CD14-positive monocyte (primary cell): ENCODE data around the gene POLR2H. TPM values are rescaled to one million over a fixed set of nuclear protein-coding genes. Genes with fewer than 3 reads are reported as not detected.

ENCODE experiments used
- DNase-seq, 3 donors: peaks; one replicate each; pipeline ENCODE4 v3.0.0-alpha.2; 2011 to 2022
- H2AFZ ChIP-seq: 2 replicates; pipeline ENCODE4 v1.6.0; 2012; ENCODE audit warnings: mild to moderate bottlenecking, low read depth, low read length, inconsistent platforms; ENCODE audit not compliant: insufficient read depth, poor library complexity, severe bottlenecking
- H3K27ac ChIP-seq, 2 donors: 1 replicate in 1 of 2; 2 replicates in 1 of 2; pipeline ENCODE4 v1.5.1; 2012 to 2013; ENCODE audit warnings: low read length in 2 of 2, control low read depth in 1 of 2, inconsistent platforms in 1 of 2, low read depth in 1 of 2, mild to moderate bottlenecking in 1 of 2
- H3K27me3 ChIP-seq, 2 donors: one replicate each; pipeline versions ENCODE4 v1.6.0 to v1.6.1; 2011 to 2013; ENCODE audit warnings: low read length in 2 of 2; ENCODE audit not compliant: control insufficient read depth in 2 of 2, insufficient read depth in 2 of 2
- H3K36me3 ChIP-seq, 2 donors: replicated peaks in 1 of 2; 1 replicate in 1 of 2; 2 replicates in 1 of 2; pipeline versions ENCODE4 v1.5.1 to v1.6.1; 2012 to 2013; ENCODE audit warnings: low read length in 2 of 2, control low read depth in 1 of 2, inconsistent platforms in 1 of 2, mild to moderate bottlenecking in 1 of 2; ENCODE audit not compliant: insufficient read depth in 2 of 2, control insufficient read depth in 1 of 2
- H3K4me1 ChIP-seq, 2 donors: 1 replicate in 1 of 2; 2 replicates in 1 of 2; pipeline versions ENCODE4 v1.5.1 to v1.6.1; 2012 to 2013; ENCODE audit warnings: low read length in 2 of 2, control low read depth in 1 of 2, inconsistent platforms in 1 of 2, mild to moderate bottlenecking in 1 of 2, moderate library complexity in 1 of 2; ENCODE audit not compliant: insufficient read depth in 2 of 2, control insufficient read depth in 1 of 2
- H3K4me2 ChIP-seq: replicated peaks from 2 replicates; pipeline ENCODE3; 2012; ENCODE audit warnings: low read length, moderate library complexity, mild to moderate bottlenecking; ENCODE audit not compliant: poor library complexity, severe bottlenecking; ENCODE audit errors: extremely low read depth
- H3K4me3 ChIP-seq, 3 experiments: fragments of 200-600 bp in 1 of 3; sonication (generic) in 1 of 3; replicated peaks in 1 of 3; 1 replicate in 2 of 3; 2 replicates in 1 of 3; pipeline ENCODE4 v1.5.1; 2011 to 2013; ENCODE audit warnings: low read length in 3 of 3, mild to moderate bottlenecking in 3 of 3, control low read depth in 2 of 3, low read depth in 2 of 3, inconsistent platforms in 1 of 3, moderate library complexity in 1 of 3
- H3K79me2 ChIP-seq: 2 replicates; pipeline ENCODE4 v1.6.0; 2012; ENCODE audit warnings: mild to moderate bottlenecking, control low read depth, inconsistent platforms, low read length, moderate library complexity; ENCODE audit not compliant: insufficient read depth
- H3K9ac ChIP-seq: 2 replicates; pipeline ENCODE4 v1.6.0; 2017; ENCODE audit warnings: low read length, mild to moderate bottlenecking; ENCODE audit not compliant: insufficient read depth, poor library complexity, severe bottlenecking
- H3K9me3 ChIP-seq, 2 donors: replicated peaks in 1 of 2; 1 replicate in 1 of 2; 2 replicates in 1 of 2; pipeline versions ENCODE4 v1.5.1 to v1.6.1; 2012 to 2013; ENCODE audit warnings: low read length in 2 of 2, control low read depth in 1 of 2; ENCODE audit not compliant: control insufficient read depth in 1 of 2, insufficient read depth in 1 of 2
- H4K20me1 ChIP-seq: 2 replicates; pipeline ENCODE4 v1.6.0; 2012; ENCODE audit warnings: mild to moderate bottlenecking, low read length, control low read depth, moderate library complexity; ENCODE audit not compliant: insufficient read depth
- H3K27ac Mint-ChIP-seq, 7 donors: one replicate each; pipeline ENCODE4 v1.8.0; 2020; ENCODE audit warnings: mild to moderate bottlenecking in 7 of 7, mixed read lengths in 7 of 7, moderate library complexity in 6 of 7, inconsistent platforms in 2 of 7
- H3K27me3 Mint-ChIP-seq, 3 donors: one replicate each; pipeline ENCODE4 v1.8.0; 2021 to 2022; ENCODE audit warnings: low read depth in 3 of 3, mild to moderate bottlenecking in 3 of 3, mixed read lengths in 3 of 3, moderate library complexity in 3 of 3, inconsistent platforms in 1 of 3
- H3K36me3 Mint-ChIP-seq, 2 donors: one replicate each; pipeline ENCODE4 v1.8.0; 2020; ENCODE audit warnings: mixed read lengths in 2 of 2, inconsistent platforms in 1 of 2, mild to moderate bottlenecking in 1 of 2
- H3K4me1 Mint-ChIP-seq: one replicate; pipeline ENCODE4 v1.8.0; 2020; ENCODE audit warnings: mild to moderate bottlenecking, mixed read lengths
- H3K4me3 Mint-ChIP-seq, 2 donors: one replicate each; pipeline ENCODE4 v1.8.0; 2020; ENCODE audit warnings: mild to moderate bottlenecking in 2 of 2, mixed read lengths in 2 of 2, moderate library complexity in 1 of 2
- H3K9me3 Mint-ChIP-seq, 7 donors: one replicate each; pipeline ENCODE4 v1.8.0; 2020 to 2022; ENCODE audit warnings: mixed read lengths in 7 of 7, mild to moderate bottlenecking in 6 of 7, moderate library complexity in 6 of 7, inconsistent platforms in 2 of 7
- WGBS: methylation state at CpG from one replicate; pipeline ENCODE4 v1.1.5; 2013; ENCODE audit warnings: missing lambda C conversion rate; ENCODE audit not compliant: insufficient coverage; 5-methylcytosine and 5-hydroxymethylcytosine counted together
- intact Hi-C, 2 donors: fragments of 100-400 bp; cut with micrococcal nuclease; formaldehyde crosslinking; loops; one replicate each; pipeline versions ENCODE4 v1.15.0 to v1.15.1; 2023
- polyA minus RNA-seq: library from RNA; depleted of rRNA, polyadenylated mRNA; stranded (reverse); fragments of >200 nt; gene quantifications from 2 replicates; pipeline ENCODE4 v1.2.3, GENCODE V29; 2012
- polyA plus RNA-seq, 3 donors: library from polyadenylated mRNA; depleted of rRNA in 1 of 3; unstranded in 2 of 3; stranded (reverse) in 1 of 3; fragments of 300-500 nt in 2 of 3; fragments of >200 nt in 1 of 3; fragmentation: Illumina TruSeq in 2 of 3; gene quantifications; 1 replicate in 2 of 3; 2 replicates in 1 of 3; pipeline ENCODE4 v1.2.3, GENCODE V29; 2012 to 2021
- total RNA-seq, 12 experiments: library from RNA in 1 of 12; stranded (reverse) in 1 of 12; fragments of 120-200 nt in 1 of 12; gene quantifications; one replicate each; pipeline ENCODE4 v1.2.4 and lab custom pipeline; 2013 to 2026; ENCODE audit warnings: mixed read lengths in 6 of 12, inconsistent platforms in 1 of 12
- TF ChIP-seq, protein P1 (sequence below): fragments of 200-600 bp; IDR thresholded peaks from one replicate; pipeline ENCODE4 v1.8.0; 2022; ENCODE audit warnings: antibody characterized with exemption, mild to moderate bottlenecking

POLR2H gene
- 32.7 TPM for total RNA-seq (2013)
- 10 to 100 TPM; 21.7 to 67.3 (median 24.6) TPM for polyA plus RNA-seq
- polyA minus RNA-seq: 10.0 and 14.3 TPM in 2 replicates
- 1.7 to 14.3 (median 7.1) reads per million in 11 experiments for total RNA-seq (lab: John Stamatoyannopoulos, UW)

DNA sequence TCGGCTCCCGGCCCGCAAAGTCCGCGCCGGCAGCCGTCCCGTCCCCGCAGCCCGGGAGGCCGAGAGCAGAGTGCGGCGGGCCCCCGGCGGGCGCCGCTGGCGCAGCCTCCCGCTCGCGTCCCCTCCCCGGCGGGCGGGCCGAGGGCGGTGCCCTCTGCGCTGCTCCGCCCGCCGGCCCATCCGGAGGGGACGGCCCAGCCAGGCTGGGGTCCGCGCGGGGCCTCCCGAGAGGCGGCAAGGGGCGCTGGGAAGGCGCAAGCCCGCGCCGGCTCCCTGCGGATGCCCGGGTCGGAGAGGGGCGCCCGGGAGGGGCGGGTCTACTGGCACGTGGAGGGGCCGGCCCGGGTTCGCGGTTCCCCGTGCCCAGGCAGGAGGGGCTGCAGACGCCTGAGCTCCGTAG, at the start of gene POLR2H, which contains the start of gene CLCN2:
Gene POLR2H (plus strand): TSS at position 179 of the 400 bp plus-strand sequence. CDS start 1,783 bp downstream, outside the sequence.
Gene CLCN2 (minus strand): TSS at position 74 of the 400 bp plus-strand sequence. CDS start 126 bp downstream, outside the sequence.
- H3K27me3 ChIP-seq: peaks cover 0 to 12% of the 10 kb centered on the region in 2 donors
- under 1% methylated on average over 56 of the region's 56 CpGs for WGBS
- H3K4me2 ChIP-seq: peak within 1 kb of the TSS; percentile 96
- peaks cover 3 to 16% of the 10 kb centered on the region in 2 donors for H3K36me3 ChIP-seq
- peaks cover 12 to 15% (median 14%) of the 10 kb centered on the region in 3 donors for H3K27me3 Mint-ChIP-seq
- peak within 1 kb of the TSS; percentile 93 for H2AFZ ChIP-seq
- peaks cover 18% of the 10 kb centered on the region for H3K79me2 ChIP-seq
- TF ChIP-seq, protein P1, sequence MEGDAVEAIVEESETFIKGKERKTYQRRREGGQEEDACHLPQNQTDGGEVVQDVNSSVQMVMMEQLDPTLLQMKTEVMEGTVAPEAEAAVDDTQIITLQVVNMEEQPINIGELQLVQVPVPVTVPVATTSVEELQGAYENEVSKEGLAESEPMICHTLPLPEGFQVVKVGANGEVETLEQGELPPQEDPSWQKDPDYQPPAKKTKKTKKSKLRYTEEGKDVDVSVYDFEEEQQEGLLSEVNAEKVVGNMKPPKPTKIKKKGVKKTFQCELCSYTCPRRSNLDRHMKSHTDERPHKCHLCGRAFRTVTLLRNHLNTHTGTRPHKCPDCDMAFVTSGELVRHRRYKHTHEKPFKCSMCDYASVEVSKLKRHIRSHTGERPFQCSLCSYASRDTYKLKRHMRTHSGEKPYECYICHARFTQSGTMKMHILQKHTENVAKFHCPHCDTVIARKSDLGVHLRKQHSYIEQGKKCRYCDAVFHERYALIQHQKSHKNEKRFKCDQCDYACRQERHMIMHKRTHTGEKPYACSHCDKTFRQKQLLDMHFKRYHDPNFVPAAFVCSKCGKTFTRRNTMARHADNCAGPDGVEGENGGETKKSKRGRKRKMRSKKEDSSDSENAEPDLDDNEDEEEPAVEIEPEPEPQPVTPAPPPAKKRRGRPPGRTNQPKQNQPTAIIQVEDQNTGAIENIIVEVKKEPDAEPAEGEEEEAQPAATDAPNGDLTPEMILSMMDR: no peak
- intact Hi-C loops: no loop called here
- DNase-seq: no peak
- peak within 1 kb of the TSS; percentile 59 to 91 (median 85) for H3K27ac Mint-ChIP-seq
- H3K4me1 Mint-ChIP-seq: peaks cover 25% of the 10 kb centered on the region
- H3K9me3 Mint-ChIP-seq: peaks cover 0 to 2% (median 0%) of the 10 kb centered on the region in 7 donors
- no peaks in the 10 kb centered on the region for H4K20me1 ChIP-seq
- H3K4me3 Mint-ChIP-seq: peak within 1 kb of the TSS; percentile 92 to 97
- peaks cover 10 to 16% of the 10 kb centered on the region in 2 donors for H3K36me3 Mint-ChIP-seq
- peak within 1 kb of the TSS; percentile 77 for H3K9ac ChIP-seq
- peak within 1 kb of the TSS; percentile 83 to 87 for H3K27ac ChIP-seq
- peaks cover 21 to 37% of the 10 kb centered on the region in 2 donors for H3K4me1 ChIP-seq
- H3K4me3 ChIP-seq: peak within 1 kb of the TSS; percentile 51 to 91 (median 71)
- no peaks in the 10 kb centered on the region for H3K9me3 ChIP-seq

DNA sequence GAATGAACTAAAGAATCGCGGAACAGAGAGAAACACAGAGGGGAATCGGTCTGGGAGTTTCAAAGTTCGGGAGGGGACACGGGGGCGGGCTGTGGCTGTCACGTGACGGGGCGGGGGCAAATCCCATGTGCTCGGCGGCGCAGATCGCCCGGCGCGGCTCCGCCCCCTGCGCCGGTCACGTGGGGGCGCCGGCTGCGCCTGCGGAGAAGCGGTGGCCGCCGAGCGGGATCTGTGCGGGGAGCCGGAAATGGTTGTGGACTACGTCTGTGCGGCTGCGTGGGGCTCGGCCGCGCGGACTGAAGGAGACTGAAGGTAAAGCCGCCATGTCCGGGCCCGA, 47.2 kb upstream of the POLR2H start, which contains the start of gene EIF4G1:
Gene EIF4G1 (plus strand): TSS at position 244 of the 337 bp plus-strand sequence. CDS start 1,191 bp downstream, outside the sequence.
- peaks cover 21% of the 10 kb centered on the region for H4K20me1 ChIP-seq
- peak within 1 kb of the TSS; percentile 89 to 93 for H3K4me3 Mint-ChIP-seq
- peaks cover 32% of the 10 kb centered on the region for H3K4me1 Mint-ChIP-seq
- peak; percentile 89 to 96 (median 91) for DNase-seq
- intact Hi-C loops: loop anchor here (2.0 to 5.0 kb wide), 2 partner anchors 16 to 67 kb away; partner anchors contain the start of genes ALG3 (in 1 of the 2), EEF1AKMT4 (in 1 of the 2) and PSMD2 (in 1 of the 2)
- no peaks in the 10 kb centered on the region for H3K27me3 ChIP-seq
- H3K4me3 ChIP-seq: peak within 1 kb of the TSS; percentile 91 to 94 (median 93)
- under 1% methylated on average over 32 of the region's 40 CpGs for WGBS
- H3K27ac ChIP-seq: peak within 1 kb of the TSS; percentile 91 to 94
- peaks cover 9 to 22% of the 10 kb centered on the region in 2 donors for H3K36me3 ChIP-seq
- peak within 1 kb of the TSS; percentile 68 for H2AFZ ChIP-seq
- TF ChIP-seq, protein P1: no peak
- peak within 1 kb of the TSS; percentile 98 for H3K4me2 ChIP-seq
- H3K27me3 Mint-ChIP-seq: peaks cover 0 to 3% (median 0%) of the 10 kb centered on the region in 3 donors
- H3K9me3 ChIP-seq: no peaks in the 10 kb centered on the region
- no peaks in the 10 kb centered on the region for H3K9me3 Mint-ChIP-seq
- H3K27ac Mint-ChIP-seq: peak within 1 kb of the TSS; percentile 82 to 97 (median 93)
- H3K36me3 Mint-ChIP-seq: peaks cover 20 to 26% of the 10 kb centered on the region in 2 donors
- H3K9ac ChIP-seq: peak within 1 kb of the TSS; percentile 93
- peaks cover 47% of the 10 kb centered on the region for H3K79me2 ChIP-seq
- H3K4me1 ChIP-seq: peaks cover 48 to 52% of the 10 kb centered on the region in 2 donors
